Measurements from ENCODE around the gene EEIG1. TPM values are rescaled to one million over a fixed set of nuclear protein-coding genes. Genes with fewer than 3 reads are reported as not detected.

EEIG1 gene
- total and polyA plus RNA-seq, 10 of the 15 experiments (the other 5 are each of a cell fraction or from before 2014, with no cell fraction given), result 1.2 to 75.9 (median 9.0) TPM

DNA sequence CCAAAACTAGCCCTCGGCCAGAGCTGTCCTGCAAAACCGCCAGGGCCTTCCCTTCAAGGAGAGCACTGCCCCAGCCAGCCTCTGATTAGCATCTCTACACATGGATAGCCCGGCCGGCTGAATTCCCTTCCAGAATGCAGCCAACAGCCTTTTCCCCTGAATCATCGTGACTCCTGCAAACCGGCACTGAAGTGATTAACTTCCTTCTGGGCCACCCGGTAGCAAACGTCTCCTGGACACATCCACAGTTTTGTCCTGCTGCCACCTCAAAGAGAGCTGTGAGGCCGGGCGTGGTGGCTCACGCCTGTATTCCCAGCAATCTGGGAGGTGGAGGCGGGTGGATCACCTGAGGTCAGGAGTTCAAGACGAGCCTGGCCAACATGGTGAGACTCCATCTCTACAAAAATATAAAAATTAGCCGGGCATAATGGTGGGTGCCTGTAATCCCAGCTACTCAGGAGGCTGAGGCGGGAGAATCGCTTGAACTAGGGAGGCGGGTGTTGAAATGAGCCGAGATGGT is 21.1 kb upstream of the EEIG1 start:
- 70% methylated on average over 18 of the region's 18 CpGs for WGBS (ENCODE audit: insufficient coverage, insufficient replicate concordance, low lambda C conversion rate, missing lambda C conversion rate)
- intact Hi-C loops (cut with micrococcal nuclease; ENCODE audit: unreplicated experiment) (no loop called here), in situ Hi-C loops (cut with MboI) (no loop called here)
- no peaks in the 10 kb centered on the region for H3K27me3 ChIP-seq (replicated peaks in 1 of 2; ENCODE audit: control insufficient read depth in 2 of 2, insufficient read depth in 2 of 2, low read length in 1 of 2)
- no peak overlapping the region for H3K9ac ChIP-seq (ENCODE audit: control insufficient read depth, insufficient read depth, low read length)
- H4K20me1 ChIP-seq (ENCODE audit: control insufficient read depth, insufficient read depth), result no peaks in the 10 kb centered on the region
- RAD21 ChIA-PET (ENCODE audit: unreplicated experiment), result interaction anchor here (0.6 kb wide), 1 partner anchor 257 kb away, joined by 3 read pairs; no protein-coding TSS in a partner anchor
- no peak for ATAC-seq
- no peaks in the 10 kb centered on the region for H3K4me1 ChIP-seq (ENCODE audit: control insufficient read depth, insufficient read depth, low read length)
- no peak overlapping the region for H2AFZ ChIP-seq (ENCODE audit: control insufficient read depth, low read depth, low read length)
- no peaks in the 10 kb centered on the region for H3K79me2 ChIP-seq (ENCODE audit: control insufficient read depth, insufficient read depth, low read length)
- POLR2A ChIA-PET, result no interaction called here
- CTCF ChIA-PET, result interaction anchor here (1.7 kb wide), 1 partner anchor 58 kb away, joined by 5 read pairs; no protein-coding TSS in a partner anchor
- H3K9me3 ChIP-seq (replicated peaks; ENCODE audit: control insufficient read depth, insufficient read depth, low read length), result no peaks in the 10 kb centered on the region
- no peak overlapping the region for H3K4me3 ChIP-seq
- no peak for FAIRE-seq
- no peak overlapping the region for H3K4me2 ChIP-seq (ENCODE audit: control insufficient read depth, insufficient read depth)
- TF ChIP-seq NFXL1 (IDR thresholded peaks at IDR 0.05; ENCODE audit: borderline replicate concordance), result no peak
- no peak for TF ChIP-seq BMI1 (IDR thresholded peaks at IDR 0.05; ENCODE audit: borderline replicate concordance)
- TF ChIP-seq RAD51 (IDR thresholded peaks at IDR 0.05), result no peak
- no peak for TF ChIP-seq ZSCAN29 (IDR thresholded peaks at IDR 0.05)
- TF ChIP-seq E2F8 (IDR thresholded peaks at IDR 0.05; ENCODE audit: low read depth, partially characterized antibody), result no peak
- TF ChIP-seq MTA3 (IDR thresholded peaks at IDR 0.05; ENCODE audit: borderline replicate concordance, low read length), result no peak
- no peak for TF ChIP-seq ZNF217 (IDR thresholded peaks at IDR 0.05)
- no peak for TF ChIP-seq PAX8 (IDR thresholded peaks at IDR 0.05)
- no peak for TF ChIP-seq ESRRA (IDR thresholded peaks at IDR 0.05; ENCODE audit: low read length)
- no peak for DNase-seq (ENCODE audit: low read depth, low spot score)
- H3K27ac ChIP-seq (ENCODE audit: control insufficient read depth, insufficient read depth), result no peak overlapping the region
- BruUV-seq (replicated peaks), result no TSS peak
- no peaks in the 10 kb centered on the region for H3K36me3 ChIP-seq (ENCODE audit: control insufficient read depth in 2 of 2, insufficient read depth in 2 of 2, low read length in 1 of 2)
- SMC1A ChIA-PET (ENCODE audit: uncharacterized antibody, unreplicated experiment), result no interaction called here
